ENCODE results near the gene PBRM1.
"Not testable (repeated sequence)": the region's sequence is repeated elsewhere in the genome, so short reads cannot be mapped to it uniquely, and the experiment has no call there.

Gene PBRM1

GRCh38 chr3:52685709-52686691 is at the start of gene PBRM1, which contains the start of gene GNL3:
TSS of gene PBRM1 (minus strand) at chr3:52685913.
TSS of gene GNL3 (plus strand) at chr3:52686032. CDS start at chr3:52686093, 61 bp downstream.
- peak; percentile 78 for DNase-seq

GRCh38 chr3:52733256-52733891 is 47.7 kb upstream of the PBRM1 start:
- no peak for DNase-seq

- no peak for DNase-seq
These were observed 45.9 kb upstream of the PBRM1 start for GRCh38 chr3:52731590-52731989.

GRCh38 chr3:52730681-52731080 is 45.0 kb upstream of the PBRM1 start:
- no peak for DNase-seq

GRCh38 chr3:52728753-52729152 is 43.0 kb upstream of the PBRM1 start:
- not testable (repeated sequence) for DNase-seq

- no peak for DNase-seq
These were observed 38.8 kb upstream of the PBRM1 start for GRCh38 chr3:52724511-52724910.

- no peak for DNase-seq
These were observed 38.2 kb upstream of the PBRM1 start for GRCh38 chr3:52723935-52724334.

- no peak for DNase-seq
These were observed 36.8 kb upstream of the PBRM1 start for GRCh38 chr3:52722491-52722890.

GRCh38 chr3:52721730-52722008 is 36.0 kb upstream of the PBRM1 start:
- no peak for DNase-seq

GRCh38 chr3:52721002-52721729 is 35.5 kb upstream of the PBRM1 start:
- no peak for DNase-seq

GRCh38 chr3:52719618-52720017 is 33.9 kb upstream of the PBRM1 start:
- DNase-seq, result no peak

GRCh38 chr3:52715714-52716305 is 30.1 kb upstream of the PBRM1 start:
- DNase-seq, result no peak

GRCh38 chr3:52714335-52715302 is 28.9 kb upstream of the PBRM1 start:
- no peak for DNase-seq

GRCh38 chr3:52712291-52713212 is 26.8 kb upstream of the PBRM1 start:
- DNase-seq, result no peak

- DNase-seq, result no peak
These were observed 24.8 kb upstream of the PBRM1 start for GRCh38 chr3:52710512-52710911.

- DNase-seq, result no peak
These were observed 21.9 kb upstream of the PBRM1 start for GRCh38 chr3:52707585-52707984.

- DNase-seq, result peak; percentile 62
These were observed 20.3 kb upstream of the PBRM1 start, which contains the start of the genes GLT8D1 and SPCS1 for GRCh38 chr3:52705688-52706686. TSS of gene GLT8D1 (minus strand) at chr3:52705791. CDS start at chr3:52700460, 5,331 bp downstream. TSS of gene SPCS1 (plus strand) at chr3:52706106. CDS start at chr3:52706247, 141 bp downstream.

GRCh38 chr3:52705438-52705687 is 19.6 kb upstream of the PBRM1 start:
- no peak for DNase-seq

GRCh38 chr3:52704611-52705437 is 19.1 kb upstream of the PBRM1 start:
- DNase-seq, result no peak

Data from amniotic stem cell (primary cell).